ENCODE data around the gene TSPY8.
"Not testable (repeated sequence)": the region's sequence is repeated elsewhere in the genome, so short reads cannot be mapped to it uniquely, and the experiment has no call there.

Gene TSPY8

GRCh38 chrY:9357497-9357896, at the start of gene TSPY8:
TSPY8 (plus strand) TSS chrY:9357797; CDS start chrY:9357843, 46 bp downstream.
- not testable (repeated sequence) for DNase-seq (ENCODE audit: low spot score)

DNA sequence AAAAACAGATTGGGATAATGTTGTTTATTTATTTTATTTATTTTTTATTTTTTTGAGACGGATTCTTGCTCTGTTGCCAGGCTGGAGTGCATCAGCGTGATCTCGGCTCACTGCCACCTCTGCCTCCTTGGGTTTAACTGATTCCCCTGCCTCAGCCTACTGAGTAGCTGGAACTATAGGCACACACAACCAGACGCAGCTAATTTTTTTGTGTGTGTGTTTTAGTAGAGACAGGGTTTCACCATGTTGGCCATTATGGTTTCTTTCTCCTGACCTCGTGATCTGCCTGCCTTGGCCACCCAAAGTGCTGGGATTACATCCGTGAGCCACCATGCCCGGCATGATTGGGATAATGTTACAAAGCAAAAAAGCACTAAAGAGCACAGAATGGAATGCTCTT, 36.6 kb upstream of the TSPY8 start:
- DNase-seq (ENCODE audit: low spot score): no peak

DNA sequence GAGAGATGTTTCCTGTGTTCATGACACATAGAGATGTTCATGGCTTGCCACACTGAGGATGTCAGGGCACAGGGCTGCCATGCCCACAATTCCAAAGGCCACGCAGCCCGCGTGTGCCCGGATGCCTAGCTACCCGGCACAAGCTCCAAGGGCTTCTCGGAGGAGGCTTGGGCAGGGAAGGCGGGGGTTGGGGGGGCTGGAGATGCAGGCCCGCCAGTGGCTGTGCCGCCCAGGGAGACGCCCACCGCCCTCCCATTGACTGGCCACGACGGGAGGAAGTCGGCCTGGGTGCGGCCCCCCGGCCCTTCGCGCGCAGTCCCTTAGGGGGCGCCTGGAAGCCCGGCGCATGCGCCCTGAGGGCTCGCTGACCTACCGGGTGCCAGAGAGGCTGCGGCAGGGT, 20.4 kb upstream of the TSPY8 start, which contains the start of gene TSPY4:
TSS of gene TSPY4 (plus strand) at position 301 of the 400 bp plus-strand sequence. CDS start at position 347, 46 bp downstream.
- DNase-seq (ENCODE audit: low spot score): not testable (repeated sequence)

DNA sequence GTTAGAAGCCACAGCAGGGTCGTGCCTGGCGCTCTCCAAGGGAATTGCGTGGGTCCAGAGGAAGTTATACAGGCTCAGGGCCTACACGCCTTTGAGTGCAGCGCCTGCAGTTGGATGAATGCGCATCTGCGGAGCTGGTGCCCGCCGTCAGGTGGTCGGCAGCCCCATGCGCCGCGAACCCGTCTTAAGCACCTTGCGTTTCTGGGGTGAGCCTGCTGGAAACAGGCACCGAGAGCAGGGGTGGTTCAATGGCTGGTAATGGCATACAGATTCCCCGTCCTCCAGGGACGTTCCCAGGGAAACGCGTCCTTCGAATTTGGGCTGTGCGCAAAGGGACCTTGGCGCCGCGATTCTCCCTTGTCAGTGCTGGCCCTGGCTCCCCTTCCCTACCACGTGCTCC, 38.9 kb downstream of the TSPY8 start:
- not testable (repeated sequence) for DNase-seq (ENCODE audit: low spot score)

- DNase-seq (ENCODE audit: low spot score): not testable (repeated sequence)
Measured at GRCh38 chrY:9398121-9398520, 40.5 kb downstream of the TSPY8 start, which contains the start of gene TSPY3. TSPY3 (plus strand) TSS chrY:9398421; CDS start chrY:9398467, 46 bp downstream.
